Stimulated activated CD4-positive, alpha-beta T cell treated with anti-CD3 and anti-CD28 coated beads, Interleukin-15, amount 100 ng/mL, for 48 hours (primary cell): ENCODE results near the gene KCNJ1.

Experiments used
- DNase-seq, 2 donors: peaks; one replicate each; pipeline ENCODE4 v3.0.0-alpha.2; 2020; ENCODE audit warnings: low read depth in 2 of 2

KCNJ1 gene

DNA sequence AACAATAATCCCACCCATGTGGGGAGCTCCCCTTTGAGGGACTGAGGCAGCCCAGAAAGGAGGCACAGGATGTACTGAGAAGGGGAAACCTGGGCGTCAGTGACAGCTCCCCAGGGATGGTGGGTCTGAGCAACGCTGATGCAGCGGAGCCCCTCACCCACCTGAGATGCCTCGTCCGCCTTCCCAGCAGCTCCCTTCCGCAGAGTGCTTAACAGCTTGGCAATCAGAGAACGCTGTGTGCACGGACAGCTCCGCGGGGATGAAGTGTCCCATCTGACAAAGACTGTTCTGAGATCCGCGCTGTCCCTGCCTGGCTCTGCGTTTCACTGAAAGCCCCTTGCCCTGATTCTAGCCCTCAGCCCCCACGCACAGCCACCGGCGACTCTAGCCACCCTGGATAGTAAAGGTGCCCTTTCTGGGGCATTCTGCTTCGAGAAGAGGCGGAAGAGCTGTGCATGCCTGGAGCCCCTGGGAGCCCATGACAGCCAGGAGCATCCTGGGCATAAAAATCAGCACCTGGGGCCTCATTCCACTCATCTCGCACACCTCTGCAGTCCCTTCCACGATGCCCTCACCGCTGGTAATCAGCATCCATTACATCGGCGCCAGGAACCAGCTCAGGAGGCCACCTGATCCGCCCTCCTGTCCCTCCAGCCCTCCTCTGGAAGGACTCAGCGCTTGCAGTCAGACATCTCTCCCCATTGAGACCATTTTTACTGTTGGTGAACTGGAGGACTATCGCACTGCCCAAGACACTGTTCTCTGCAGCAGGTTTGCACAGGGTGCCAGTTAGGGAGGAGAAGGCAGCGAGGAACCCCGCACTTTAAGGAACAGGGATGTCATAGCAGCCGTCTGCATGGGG, 34.8 kb upstream of the KCNJ1 start:
- no peak for DNase-seq

DNA sequence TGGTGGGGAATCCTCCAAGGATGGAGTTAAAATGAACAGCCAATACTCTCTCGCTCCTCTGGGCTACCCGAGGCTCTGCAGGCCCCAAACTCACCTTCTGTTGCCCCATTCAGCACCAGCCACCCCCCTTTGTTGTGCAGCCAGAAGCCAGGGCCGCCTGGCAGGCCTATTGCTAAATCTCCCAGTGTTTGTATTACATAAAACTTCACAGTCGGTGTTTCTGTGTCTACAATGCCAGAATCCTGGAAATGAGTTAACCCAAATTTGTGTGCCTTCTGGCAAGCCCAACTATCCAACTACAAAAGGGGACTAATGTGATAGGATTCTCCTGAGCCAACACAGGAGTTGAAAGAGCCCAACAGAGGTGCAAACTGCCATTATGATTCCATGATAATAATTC, 33.4 kb upstream of the KCNJ1 start:
- DNase-seq: no peak

DNA sequence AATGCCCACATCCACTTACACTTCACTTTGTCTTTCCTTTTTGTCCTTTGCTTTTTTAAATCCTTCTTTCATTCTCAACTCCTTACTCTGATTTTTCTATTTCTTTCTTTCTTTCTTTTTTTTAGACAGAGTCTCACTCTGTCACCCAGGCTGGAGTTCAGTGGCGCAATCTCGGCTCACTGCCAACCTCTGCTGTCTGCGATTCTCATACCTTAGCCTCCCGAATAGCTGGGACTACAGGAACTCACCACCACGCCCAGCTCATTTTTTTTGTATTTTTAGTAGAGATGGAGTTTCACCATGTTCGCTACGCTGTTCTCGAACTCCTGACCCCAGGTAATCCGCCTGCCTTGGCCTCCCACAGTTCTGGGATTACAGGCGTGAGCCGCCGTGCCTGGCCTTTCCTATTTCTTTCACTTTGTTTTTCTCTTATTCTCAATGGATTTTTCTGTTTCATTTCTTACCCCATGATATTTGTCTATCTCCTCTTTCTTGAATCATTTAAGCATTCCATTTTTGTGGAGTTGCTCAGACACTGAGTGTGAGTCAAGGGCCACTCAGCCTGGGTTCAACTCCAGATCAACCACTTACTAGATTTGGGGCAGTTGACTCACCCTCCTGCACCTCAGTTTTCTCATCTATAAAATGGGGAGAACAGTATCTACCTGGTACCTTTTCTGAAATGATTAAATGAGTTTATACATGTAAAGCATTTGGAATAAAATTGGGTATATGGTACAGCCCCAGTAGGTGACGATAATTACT, 31.7 kb upstream of the KCNJ1 start:
- DNase-seq: no peak

DNA sequence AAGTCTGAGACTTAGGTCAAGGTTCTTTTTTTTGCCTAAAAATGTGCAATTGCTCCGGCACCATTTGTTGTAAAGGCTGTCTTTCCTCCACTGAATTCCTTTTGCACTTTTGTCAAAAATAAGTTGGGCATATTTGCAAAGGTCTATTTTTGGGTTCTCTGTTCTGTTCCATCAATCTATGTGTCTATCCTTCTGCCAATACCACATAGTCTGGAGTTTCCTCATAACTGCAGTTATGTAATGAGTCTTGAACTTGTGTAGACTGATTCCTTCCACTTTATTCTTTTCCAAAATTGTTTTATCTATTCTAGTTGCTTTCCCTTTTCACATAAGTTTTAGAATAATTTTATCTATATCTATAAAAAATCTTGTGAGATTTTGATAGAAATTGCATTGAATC, 30.7 kb upstream of the KCNJ1 start:
- no peak for DNase-seq

DNA sequence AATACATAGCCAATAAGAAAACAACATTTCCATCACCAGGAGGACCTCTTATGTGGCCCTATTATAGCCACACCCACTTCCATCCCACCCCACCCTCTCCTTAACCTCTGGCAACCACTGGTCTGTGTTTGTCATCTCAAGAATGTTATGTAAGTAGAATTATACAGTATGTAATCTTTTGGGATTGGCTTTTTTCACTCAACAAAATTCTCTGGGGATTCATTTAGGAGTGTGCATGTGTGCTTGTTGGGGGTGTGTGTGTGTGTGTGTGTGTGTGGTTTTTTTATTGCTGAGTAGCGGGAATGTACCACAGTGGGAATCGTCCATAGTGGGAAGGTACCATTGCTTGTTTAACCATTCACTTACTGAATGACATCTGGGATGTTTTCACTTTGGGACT, 29.3 kb upstream of the KCNJ1 start:
- no peak for DNase-seq

DNA sequence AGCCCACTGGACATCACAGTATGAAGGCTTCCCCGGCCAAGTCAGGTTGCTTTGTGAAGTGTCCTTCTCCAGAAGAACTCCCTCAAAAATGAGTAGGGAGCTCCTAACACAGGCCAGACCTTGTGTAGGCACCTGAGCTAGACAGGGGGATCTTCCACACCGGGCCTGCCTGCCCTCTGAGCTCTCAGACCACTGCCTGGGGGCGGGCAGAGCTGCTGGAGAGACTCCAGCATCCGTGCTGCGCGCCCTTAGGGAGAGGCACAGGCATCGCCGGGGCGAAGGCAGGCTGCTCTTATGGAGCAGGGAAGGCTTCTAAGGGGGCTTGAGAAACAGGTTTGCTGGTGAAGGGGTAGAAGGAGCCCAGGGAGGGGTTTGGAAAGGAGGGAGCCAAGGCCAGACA, 28.4 kb upstream of the KCNJ1 start:
- DNase-seq: no peak

DNA sequence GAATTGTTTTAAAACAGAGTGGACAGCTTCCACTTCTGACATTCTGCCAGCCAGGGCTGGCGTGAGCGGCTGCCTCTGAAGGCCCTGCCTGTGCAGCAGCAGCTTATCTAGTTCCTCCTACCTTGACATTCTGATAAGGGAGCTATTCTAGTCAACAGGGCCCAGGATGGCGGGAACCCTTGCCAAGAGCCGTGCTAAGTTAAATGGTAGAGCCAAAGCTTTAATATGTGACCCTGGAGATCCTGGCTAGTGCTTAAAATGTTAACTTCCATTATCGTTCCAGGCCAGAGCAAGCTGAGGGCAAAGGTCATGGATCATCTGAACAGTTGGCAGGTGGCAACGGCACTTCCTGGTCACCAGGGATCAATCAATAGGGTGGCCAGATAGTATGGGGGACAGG, 27.6 kb upstream of the KCNJ1 start:
- no peak for DNase-seq

DNA sequence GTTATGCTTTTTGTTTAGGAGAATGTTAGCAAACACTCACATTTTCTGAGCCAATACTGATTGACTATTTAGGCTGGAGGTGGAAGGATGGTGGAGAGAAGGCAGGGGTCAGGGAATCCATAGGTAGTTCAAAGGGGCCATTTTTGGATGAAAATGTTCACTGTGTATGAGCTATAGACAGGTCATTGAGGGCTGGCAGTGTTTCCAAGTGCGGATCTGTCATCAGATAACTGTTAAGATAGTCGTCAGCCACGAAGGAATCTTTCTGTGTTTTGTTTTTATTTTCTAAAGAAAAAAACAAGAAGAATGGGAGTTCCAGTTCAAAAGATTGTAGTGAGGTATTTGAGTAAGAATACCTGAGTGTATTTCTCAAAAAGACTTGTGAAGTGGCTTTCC, 27.2 kb upstream of the KCNJ1 start:
- DNase-seq: no peak

DNA sequence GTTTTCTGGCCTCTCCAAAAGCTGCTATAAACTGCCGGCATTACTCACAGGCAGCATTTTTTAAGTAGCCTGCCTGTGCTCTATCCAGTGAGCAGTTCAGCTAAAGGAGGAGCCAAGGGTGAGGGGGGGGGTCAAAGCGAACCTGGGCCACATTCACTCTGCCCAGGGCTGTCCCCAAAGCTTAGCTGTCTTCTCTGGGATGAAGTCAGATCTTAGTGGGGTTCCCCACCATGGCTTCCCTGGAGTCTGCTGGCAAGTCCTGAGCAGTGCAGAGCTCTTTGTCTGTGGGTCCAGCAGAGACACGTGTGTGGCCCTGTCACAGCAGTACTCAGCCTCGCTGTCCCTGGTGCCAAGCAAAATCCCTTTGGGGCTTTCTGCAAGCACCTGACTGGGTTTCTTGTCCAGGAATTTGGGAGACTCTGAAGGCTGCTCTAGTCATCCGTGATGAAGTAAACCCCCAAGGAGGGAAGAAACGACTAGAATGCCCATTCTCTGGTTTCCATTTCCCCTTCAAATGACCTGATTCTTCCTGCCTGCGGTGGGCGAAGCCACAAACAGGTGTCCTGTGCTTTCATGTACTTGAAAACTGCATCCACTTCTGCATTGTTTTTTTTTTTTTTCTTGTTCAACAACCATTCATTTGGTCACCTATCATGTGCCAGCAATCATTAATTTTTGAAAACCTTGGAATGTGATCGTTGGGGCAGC, 26.6 kb upstream of the KCNJ1 start:
- no peak for DNase-seq

DNA sequence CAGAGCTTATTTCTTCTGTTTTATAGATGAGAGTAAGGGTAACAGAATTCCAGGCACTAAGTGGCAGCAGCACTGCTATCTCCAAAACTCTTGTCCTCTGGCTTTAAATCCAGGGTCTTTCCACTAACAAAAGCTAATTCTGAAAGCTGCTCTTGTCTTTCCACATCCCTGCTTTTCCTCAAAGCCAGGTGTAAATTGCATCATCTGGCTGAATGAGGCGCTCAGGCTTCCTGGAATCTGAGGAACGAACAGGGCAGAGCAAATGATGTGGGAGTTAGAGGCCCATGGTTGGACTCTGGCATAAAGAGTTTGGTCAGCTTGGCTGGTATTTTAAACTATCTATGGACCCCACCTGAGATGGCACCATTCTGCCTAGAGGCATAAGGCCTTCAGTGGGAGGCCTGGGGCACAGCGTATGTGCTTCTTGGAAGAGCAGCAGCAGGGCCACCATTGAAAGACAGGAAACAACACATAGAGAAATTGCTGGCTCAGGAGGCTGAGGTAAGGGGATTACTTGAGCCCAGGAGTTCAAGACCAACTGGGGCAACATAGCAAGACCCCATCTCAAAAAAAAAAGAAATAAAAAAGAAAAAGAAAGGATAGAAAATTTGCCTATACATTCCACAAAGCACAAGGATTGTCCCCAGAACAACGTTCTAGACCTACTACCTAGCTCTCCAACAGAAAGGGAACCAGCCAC, 25.9 kb upstream of the KCNJ1 start:
- DNase-seq: no peak

DNA sequence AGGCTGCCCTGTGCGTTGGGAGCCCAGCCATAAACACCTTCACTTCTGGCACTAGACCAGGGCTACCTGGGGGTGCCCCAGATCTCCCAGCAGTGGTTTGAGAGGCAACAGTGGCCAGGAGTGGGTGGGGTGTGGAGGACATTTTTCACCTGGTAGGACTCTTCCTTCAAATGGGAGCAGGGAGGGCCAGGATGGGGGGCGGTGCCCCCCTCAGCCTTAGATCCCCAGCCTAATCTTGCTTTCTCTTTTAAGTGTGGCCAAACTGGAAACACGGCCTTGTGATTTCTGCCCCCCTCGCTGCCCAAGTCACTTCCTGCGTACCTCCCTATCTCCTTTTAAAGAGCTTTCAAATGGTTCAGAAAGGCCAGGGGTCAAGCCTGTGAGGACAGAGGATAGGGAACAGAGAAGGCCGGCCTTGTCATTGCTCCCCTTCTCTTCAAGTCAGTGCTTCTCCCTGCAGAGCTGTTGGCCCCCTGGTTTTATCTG, 24.9 kb upstream of the KCNJ1 start:
- DNase-seq: no peak

DNA sequence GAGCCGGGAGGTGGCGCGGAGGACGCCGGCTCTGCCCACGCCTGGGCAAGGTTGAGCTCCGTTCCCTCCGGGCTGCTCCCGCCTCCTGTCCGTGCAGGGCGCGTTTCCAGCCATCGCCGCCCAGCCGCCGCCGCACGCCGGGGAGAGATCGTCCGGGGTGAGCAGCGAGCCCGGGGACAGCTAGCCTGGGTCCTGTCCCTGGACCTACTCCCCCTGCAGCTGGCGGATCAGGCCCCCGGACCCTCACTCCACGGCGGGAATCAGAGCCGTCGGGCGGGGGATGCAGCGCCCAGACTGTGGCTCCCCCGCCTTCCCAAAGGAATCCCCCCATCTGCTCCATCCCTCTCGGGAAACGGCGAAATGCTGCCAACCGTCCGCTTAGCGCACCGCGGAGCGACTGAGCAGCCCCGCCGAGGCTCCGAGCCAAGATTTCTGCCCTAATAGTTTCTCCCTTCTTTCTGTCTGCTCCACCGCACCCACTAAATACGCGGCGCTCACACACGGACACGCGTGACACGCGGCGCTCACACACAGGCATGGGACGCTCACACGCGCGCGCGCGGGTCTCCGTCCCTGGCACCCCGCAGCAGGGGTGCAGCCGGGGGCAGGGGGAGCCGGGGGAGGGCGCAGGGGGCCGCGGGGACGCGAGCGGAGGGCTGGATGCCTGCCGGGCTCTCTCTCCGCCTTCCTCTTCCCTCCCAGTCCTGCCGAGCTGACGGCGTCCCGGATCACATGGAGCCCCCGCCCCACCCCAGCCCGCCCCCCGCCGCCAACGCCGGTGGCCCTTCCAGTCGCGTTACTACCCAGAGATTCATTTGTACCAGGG, 23.7 kb upstream of the KCNJ1 start, which contains the start of gene KCNJ5:
Gene KCNJ5, plus strand, starts transcription at position 814 of the 826 bp plus-strand sequence. CDS start 19,918 bp downstream, outside the sequence.
- no peak for DNase-seq

DNA sequence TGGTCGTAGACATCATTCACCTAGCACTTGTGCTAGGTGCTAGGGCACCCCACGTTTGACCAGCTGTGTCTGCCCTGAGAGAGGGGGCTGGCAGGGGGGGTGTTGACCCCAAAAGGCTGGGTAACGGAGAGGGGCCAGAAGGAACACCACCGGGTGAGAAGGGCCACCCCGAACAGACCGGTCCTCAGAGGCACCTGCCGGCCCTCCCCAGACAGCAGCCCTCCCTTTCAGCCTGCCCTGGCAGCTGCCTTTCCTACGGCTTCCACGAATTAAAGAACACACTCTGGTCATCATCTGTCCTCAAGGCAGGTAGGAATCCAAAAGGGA, 23.1 kb upstream of the KCNJ1 start:
- DNase-seq: no peak

DNA sequence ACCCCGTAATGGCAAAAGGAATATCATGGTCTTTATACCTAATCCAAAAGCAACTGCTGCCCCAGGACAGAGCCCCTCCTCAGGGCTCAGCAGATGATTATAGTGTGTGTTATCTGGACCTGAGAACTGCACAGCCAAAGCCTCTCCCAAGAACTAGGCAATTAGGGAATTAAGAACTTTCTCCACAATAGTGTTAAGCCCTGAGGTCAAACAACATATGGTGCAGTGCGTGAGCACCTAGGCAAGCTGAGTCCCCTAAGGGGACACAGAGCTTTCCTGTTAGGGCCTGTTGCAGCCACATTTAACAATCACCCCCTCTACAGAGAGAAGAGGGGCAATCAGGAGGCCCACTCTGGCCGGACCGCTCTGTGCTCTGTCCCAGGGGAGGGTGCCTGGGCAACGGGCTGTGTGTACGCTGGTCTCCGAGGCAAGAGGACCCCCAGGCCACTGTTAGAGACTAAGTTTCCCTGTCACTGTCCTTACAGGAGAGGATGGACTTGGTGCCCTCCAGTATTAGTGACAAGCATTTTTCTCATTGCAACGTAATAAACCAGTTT, 22.6 kb upstream of the KCNJ1 start:
- no peak for DNase-seq

DNA sequence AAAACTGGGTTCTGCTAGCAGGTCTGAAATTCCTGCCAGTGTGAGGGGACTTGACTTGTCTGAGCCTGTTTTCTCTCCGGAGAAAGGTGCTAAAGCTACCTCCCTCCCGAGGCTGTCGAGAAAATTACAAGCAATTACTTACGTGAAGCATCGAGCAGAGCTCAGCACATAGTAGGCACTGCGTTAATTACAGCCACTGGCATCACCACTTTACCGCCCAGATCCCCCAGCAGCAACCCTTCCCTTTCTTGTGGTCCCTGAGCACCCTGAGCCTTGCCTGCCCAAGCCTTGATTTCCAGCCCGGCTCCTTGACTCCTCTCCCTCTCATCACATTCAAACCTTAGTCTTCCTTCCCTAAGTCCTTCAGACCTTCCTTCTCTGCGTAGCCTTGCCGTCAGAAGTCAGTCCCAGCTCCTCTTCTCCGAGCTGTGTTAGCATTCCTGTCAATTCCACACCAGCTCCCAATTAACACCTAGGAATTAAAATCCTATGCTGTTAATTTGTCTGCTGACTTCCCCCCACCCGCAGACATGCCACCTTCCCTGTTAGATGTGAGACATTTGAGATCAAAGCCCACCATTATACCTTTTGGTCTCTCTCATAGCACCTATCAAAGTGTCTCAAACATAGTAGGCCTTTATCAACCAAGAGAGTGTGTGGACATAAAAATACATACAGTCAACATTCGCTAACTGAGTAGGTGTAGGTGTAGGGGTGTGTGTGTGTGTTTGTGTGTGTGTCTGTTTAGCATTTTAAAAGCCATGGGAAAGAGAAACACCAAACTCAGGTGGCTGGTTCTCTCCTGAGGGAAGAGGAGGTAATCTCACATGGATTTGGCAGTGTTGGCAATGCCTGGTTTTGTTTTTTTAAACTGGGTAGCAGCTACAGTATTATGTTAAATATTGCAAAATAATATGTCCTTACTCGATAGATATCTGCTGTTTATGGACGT, 21.2 kb upstream of the KCNJ1 start:
- DNase-seq: no peak

DNA sequence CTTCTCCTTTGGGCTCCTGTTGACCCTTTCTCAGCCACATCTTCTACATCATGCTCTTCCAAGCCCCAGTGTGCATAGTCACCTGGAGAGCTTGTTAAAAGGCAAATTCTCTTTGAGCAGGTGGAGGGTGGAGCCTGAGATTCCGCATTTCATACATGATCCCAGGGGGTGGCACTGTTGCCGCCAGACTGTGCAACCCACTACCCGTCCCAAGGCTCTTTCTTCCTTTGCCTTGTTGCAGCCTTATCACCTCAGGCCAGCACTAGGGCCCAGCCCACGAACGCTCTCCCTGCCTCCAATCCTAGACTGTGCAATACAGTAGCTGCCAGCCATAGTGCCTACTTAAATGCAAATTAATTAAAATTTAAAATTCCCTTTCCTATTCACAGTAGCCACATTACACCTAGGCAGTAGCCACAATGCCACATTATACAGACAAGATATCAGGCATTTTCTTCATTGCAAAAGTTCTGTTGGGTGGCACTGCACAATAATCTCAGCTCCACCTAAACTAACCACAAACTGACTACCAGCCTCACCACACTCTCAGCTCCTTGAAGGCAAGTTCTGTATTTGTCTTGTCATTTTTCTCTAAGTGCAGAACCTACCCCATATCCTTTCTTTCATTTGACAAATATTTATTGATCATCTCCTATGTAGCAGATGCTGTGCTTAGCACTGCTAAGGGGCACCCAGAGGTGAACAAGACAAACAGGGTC, 19.5 kb upstream of the KCNJ1 start:
- DNase-seq: no peak

DNA sequence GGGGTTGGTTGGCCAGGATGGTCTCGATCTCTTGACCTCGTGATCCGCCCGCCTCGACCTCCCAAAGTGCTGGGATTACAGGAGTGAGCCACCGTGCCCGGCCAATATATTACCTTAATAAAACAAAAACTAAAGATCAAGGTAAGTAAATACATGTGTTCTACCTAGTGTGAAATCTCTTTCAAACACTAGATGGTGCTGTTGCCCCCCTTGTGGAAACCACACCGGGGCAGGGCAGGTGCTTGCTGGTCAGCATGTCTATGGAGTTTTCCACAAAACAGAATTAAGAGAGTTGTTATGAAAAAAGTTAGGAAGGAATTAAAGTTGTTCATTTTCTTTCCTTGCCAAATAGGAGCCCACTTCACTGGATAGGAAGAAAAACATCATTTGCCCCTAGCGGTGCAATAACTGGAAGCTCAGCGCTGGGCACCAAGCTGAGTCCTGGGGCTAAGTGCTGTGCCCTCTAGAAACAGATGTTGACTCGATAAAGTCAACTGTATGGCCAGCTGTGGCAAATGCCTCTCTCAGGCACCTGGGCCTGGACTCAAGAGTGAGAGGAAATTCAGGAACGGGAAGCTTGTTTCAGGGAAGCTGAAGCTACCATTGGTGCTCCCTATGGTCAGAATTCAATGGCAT, 17.7 kb upstream of the KCNJ1 start:
- DNase-seq: peak; percentile 30 to 47

DNA sequence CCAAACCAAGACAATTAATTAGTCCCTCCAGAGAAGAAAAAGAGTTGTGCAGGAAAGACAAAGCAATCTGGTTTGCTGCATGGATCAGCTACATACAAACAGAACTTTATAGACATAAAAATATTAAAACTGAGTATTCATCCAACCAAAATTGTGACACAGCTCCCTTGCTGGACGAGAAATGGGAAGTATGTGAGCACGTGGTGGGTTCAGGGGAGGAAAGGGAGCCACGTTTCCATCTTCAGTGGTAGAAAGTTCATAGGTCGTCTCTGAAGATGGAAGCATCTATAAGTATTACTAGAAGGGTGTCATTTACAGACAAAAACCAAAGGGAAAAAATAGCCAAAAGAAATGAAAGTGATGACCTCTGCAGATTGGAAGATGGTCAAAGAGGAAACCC, 17.0 kb upstream of the KCNJ1 start:
- no peak for DNase-seq
